Tibial nerve (tissue), 3 donors: ENCODE measurements around the gene ZNF622.

Experiments used
- POLR2A ChIP-seq, 2 donors: fragments of 450-650 bp; IDR thresholded peaks; one replicate each; pipeline ENCODE4 v1.6.1; 2017; ENCODE audit warnings: antibody characterized with exemption in 2 of 2, mild to moderate bottlenecking in 2 of 2, moderate library complexity in 2 of 2
- TF ChIP-seq, protein P1 (sequence below), 5 experiments: fragments of 200-600 bp in 3 of 5; fragments of 450-650 bp in 2 of 5; sonication (generic) in 3 of 5; IDR thresholded peaks; one replicate each; pipeline ENCODE4 v1.5.1; 2016 to 2019; ENCODE audit warnings: antibody characterized with exemption in 5 of 5, mild to moderate bottlenecking in 3 of 5, moderate library complexity in 2 of 5

DNA sequence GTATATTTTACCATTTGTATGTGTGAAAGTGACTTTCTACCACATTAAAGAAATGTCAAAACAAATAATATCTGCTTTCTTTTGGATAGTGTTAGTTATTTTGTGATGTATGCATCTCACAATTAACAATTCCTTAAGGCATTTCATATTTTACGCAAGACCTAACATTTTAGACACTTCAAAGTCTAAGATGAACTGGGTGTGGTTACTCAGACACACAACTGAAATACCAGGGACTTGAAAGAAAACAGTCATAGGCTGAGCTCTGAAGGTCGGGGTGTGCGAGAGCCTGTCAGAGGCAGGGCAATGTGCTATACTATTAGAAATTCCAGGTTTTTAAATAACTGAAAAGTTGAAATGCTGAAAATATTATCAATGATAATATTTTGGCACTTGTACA is 44.5 kb upstream of the ZNF622 start:
- TF ChIP-seq POLR2A (IDR thresholded peaks at IDR 0.05): no peak
- TF ChIP-seq, protein P1, sequence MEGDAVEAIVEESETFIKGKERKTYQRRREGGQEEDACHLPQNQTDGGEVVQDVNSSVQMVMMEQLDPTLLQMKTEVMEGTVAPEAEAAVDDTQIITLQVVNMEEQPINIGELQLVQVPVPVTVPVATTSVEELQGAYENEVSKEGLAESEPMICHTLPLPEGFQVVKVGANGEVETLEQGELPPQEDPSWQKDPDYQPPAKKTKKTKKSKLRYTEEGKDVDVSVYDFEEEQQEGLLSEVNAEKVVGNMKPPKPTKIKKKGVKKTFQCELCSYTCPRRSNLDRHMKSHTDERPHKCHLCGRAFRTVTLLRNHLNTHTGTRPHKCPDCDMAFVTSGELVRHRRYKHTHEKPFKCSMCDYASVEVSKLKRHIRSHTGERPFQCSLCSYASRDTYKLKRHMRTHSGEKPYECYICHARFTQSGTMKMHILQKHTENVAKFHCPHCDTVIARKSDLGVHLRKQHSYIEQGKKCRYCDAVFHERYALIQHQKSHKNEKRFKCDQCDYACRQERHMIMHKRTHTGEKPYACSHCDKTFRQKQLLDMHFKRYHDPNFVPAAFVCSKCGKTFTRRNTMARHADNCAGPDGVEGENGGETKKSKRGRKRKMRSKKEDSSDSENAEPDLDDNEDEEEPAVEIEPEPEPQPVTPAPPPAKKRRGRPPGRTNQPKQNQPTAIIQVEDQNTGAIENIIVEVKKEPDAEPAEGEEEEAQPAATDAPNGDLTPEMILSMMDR (IDR thresholded peaks at IDR 0.05): no peak
